ENCODE results near the gene SLC46A1.

The SLC46A1 gene

DNA sequence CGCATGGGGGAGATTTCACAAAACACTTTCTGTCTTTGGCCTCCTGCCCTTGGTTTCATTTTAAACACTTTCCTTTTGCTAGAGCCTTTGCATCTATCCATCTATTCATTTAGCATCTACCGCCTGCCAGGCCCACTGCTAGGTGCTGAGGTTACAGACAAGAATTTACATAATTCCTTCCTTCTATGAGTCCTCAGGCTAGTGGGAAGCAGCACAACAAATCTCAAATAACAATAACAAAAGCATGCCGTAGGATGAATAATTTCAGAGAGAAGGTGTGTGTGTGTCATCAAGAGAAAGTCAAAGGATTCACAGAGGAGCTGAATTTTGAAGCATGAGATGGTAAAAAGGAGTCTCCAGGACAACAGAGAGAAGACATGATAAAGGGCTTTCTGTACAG is 6.1 kb upstream of the SLC46A1 start:
- H3K36me3 Mint-ChIP-seq, result no peaks in the 10 kb centered on the region
- peaks cover 6% of the 10 kb centered on the region for H3K4me1 Mint-ChIP-seq
- H3K9me3 Mint-ChIP-seq, result no peaks in the 10 kb centered on the region
- H3K4me3 Mint-ChIP-seq, result no peak overlapping the region
- peaks cover 3% of the 10 kb centered on the region for H3K27me3 Mint-ChIP-seq
- no peak overlapping the region for H3K27ac Mint-ChIP-seq

DNA sequence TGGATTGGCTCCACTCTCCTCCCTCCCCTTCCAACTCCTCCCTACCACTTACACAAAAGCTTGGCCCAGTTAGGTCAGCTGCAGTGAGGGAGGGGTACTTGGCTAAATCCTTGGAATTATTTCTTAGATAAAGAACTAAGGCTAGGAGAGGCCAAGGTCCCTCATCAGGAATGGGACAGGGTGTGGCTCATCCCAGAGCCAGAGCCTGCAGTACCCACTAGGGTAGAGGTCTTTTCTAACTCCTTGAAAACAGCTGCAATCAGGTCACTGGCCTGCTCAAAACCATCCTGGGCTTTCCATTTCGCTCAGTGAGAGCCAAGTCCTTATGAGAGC is 1.9 kb upstream of the SLC46A1 start:
- Mint-ChIP-seq H3K4me3 (no peak overlapping the region), H3K4me1 (peaks cover 5% of the 10 kb centered on the region), H3K27me3 (no peaks in the 10 kb centered on the region), H3K9me3 (no peaks in the 10 kb centered on the region), H3K27ac (no peak overlapping the region), H3K36me3 (no peaks in the 10 kb centered on the region)

GRCh38 chr17:28407130-28407973 is 1.3 kb upstream of the SLC46A1 start:
- Mint-ChIP-seq H3K27ac (no peak overlapping the region), H3K36me3 (no peaks in the 10 kb centered on the region), H3K4me3 (peak overlapping the region; percentile 6), H3K4me1 (peaks cover 5% of the 10 kb centered on the region), H3K27me3 (no peaks in the 10 kb centered on the region), H3K9me3 (no peaks in the 10 kb centered on the region)

DNA sequence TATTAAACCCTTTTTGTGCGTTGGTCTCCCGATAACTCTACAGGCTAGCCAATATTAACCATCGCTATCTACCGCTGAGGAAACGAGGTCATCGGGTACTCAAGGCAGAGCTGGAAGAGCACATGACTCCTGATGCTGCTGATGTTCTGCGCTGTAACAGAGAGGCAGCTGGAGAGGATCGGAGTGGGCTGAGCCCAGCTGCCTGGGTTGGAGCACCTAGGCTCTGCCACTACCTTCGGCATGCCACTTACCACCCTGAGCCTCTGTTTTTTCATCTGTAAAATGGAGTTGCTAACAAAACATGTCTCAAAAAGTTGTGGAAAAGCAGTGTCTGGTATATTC is 432 bp upstream of the SLC46A1 start:
- H3K4me3 Mint-ChIP-seq, result peak overlapping the region; percentile 82
- no peaks in the 10 kb centered on the region for H3K36me3 Mint-ChIP-seq
- H3K4me1 Mint-ChIP-seq, result peaks cover 5% of the 10 kb centered on the region
- H3K9me3 Mint-ChIP-seq, result no peaks in the 10 kb centered on the region
- peak overlapping the region; percentile 35 for H3K27ac Mint-ChIP-seq
- H3K27me3 Mint-ChIP-seq, result no peaks in the 10 kb centered on the region

DNA sequence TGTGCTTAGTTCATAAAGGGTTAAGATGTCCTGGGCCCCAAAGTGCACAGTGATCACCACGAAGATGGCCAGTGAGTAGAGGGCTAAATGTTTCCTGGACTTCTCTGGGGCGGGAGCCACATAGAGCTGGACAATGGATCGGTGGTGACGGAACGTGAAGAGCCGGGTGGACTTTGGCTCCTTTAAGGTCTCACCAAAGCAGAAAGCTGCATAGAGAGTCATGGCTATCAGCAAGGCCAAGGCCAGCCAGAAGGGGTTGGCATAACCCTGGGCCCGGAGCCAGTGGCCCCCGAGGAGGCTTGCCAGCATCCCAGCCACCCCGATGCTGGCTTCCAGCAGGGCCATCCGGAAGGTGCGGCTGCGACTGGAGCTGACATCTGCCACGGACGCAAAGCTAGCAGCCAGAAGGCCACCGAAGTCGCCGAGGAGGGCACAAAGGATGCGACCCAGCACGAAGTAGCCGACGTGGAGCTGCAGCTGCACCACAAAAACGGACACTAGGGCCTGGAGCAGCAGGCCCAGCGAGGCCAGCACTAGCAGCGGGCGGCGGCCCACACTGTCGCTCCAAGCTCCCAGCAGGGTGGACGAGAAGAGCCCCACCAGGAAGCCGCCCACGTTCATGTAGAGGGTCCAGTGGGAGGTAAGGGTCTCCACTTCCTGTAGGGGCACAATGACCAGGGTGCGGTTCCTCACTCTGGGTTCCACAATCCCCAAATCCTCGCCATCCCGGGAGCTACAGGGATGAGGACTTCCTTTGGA is 1.0 kb downstream of the SLC46A1 start:
- H3K36me3 Mint-ChIP-seq, result no peaks in the 10 kb centered on the region
- peak overlapping the region; percentile 77 for H3K4me3 Mint-ChIP-seq
- no peaks in the 10 kb centered on the region for H3K9me3 Mint-ChIP-seq
- peaks cover 5% of the 10 kb centered on the region for H3K4me1 Mint-ChIP-seq
- H3K27me3 Mint-ChIP-seq, result no peaks in the 10 kb centered on the region
- peak overlapping the region; percentile 62 for H3K27ac Mint-ChIP-seq

GRCh38 chr17:28404461-28404811 is 1.6 kb downstream of the SLC46A1 start:
- Mint-ChIP-seq H3K4me1 (peaks cover 5% of the 10 kb centered on the region), H3K36me3 (no peaks in the 10 kb centered on the region), H3K27ac (no peak overlapping the region), H3K9me3 (no peaks in the 10 kb centered on the region), H3K4me3 (peak overlapping the region; percentile 51), H3K27me3 (no peaks in the 10 kb centered on the region)

DNA sequence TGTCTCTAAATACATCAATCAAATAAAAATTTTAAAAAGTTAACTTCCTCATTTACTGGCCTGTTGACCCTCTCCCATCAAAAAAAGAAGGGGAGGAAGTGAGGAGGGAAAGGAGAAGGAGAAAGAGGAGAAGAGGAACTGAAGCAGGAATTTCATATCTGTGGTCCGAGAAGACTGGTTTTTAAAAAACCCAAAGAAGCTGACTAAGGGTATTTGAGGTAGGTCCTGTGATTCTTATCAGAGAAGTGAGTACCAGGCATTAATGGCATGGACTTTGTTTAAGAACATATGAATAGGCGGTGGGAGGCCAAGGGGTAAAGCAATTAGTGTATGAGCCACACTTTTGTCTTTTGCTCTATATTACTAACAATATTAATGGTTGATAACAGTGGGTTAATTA is 2.0 kb downstream of the SLC46A1 start:
- no peaks in the 10 kb centered on the region for H3K9me3 Mint-ChIP-seq
- H3K4me1 Mint-ChIP-seq, result peaks cover 5% of the 10 kb centered on the region
- H3K36me3 Mint-ChIP-seq, result no peaks in the 10 kb centered on the region
- no peak overlapping the region for H3K27ac Mint-ChIP-seq
- peak overlapping the region; percentile 51 for H3K4me3 Mint-ChIP-seq
- H3K27me3 Mint-ChIP-seq, result no peaks in the 10 kb centered on the region

DNA sequence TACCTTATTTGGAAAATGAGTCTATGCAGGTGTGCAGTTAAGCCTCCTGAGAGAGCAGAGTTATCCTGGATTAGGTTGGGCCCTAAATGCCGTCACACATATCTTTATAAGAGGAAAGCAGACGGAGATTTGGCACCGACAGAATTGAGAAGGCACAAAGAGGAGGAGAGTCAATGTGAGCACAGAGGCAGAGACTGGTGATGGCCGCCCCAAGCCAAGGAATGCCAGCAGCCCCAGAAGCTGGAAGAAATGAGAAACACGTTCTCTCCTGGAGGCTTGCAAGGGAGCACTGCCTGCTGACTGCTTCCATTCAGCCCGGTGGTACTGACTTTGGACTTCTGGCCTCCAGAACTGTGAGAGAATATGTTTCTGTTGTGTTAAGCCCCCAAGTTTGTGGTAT is 3.2 kb downstream of the SLC46A1 start:
- peaks cover 5% of the 10 kb centered on the region for H3K4me1 Mint-ChIP-seq
- H3K27ac Mint-ChIP-seq, result peak overlapping the region; percentile 41
- H3K4me3 Mint-ChIP-seq, result no peak overlapping the region
- no peaks in the 10 kb centered on the region for H3K36me3 Mint-ChIP-seq
- H3K27me3 Mint-ChIP-seq, result no peaks in the 10 kb centered on the region
- no peaks in the 10 kb centered on the region for H3K9me3 Mint-ChIP-seq

- Mint-ChIP-seq H3K27ac (no peak overlapping the region), H3K36me3 (no peaks in the 10 kb centered on the region), H3K27me3 (no peaks in the 10 kb centered on the region), H3K9me3 (no peaks in the 10 kb centered on the region), H3K4me3 (no peak overlapping the region), H3K4me1 (peaks cover 5% of the 10 kb centered on the region)
Measured at GRCh38 chr17:28402224-28402630, 3.8 kb downstream of the SLC46A1 start.

GRCh38 chr17:28399808-28400207 is 6.2 kb downstream of the SLC46A1 start:
- no peak overlapping the region for H3K4me3 Mint-ChIP-seq
- no peaks in the 10 kb centered on the region for H3K9me3 Mint-ChIP-seq
- H3K4me1 Mint-ChIP-seq, result no peaks in the 10 kb centered on the region
- no peak overlapping the region for H3K27ac Mint-ChIP-seq
- H3K36me3 Mint-ChIP-seq, result no peaks in the 10 kb centered on the region
- H3K27me3 Mint-ChIP-seq, result no peaks in the 10 kb centered on the region

DNA sequence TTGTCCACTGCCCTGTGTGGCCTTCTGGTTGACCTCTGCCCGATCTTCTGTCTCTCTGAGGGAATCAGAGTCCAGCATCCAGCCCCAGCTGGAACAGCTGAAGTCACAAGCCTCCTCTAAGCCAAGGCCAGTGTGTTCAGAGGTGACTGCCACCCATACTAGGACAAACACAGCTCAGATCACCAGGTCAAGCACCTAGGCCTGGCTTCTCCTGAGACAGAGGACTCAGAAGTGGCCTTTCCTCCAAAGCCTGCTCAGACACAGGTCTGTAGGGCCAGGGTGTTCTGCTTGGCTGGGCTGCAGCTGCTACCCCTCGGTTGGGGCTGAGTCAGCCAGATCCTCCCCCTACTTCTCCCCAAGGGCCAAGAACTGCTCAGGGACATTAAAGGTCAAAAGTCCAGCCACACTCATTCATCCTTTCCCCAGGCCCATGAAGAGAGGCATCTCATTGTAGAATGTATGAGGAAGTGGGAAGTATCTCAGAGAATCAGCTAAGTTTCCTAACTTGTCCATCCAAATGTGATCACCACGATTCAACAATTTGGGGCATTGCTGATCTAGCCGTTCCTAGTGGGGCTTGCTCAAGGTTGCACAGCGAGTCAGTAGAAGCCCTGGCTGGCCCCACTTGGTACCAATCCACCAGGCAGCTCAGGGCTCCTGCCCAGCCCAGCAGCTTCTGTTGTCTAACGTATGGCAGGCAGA is 7.6 kb downstream of the SLC46A1 start:
- Mint-ChIP-seq H3K9me3 (no peaks in the 10 kb centered on the region), H3K27me3 (no peaks in the 10 kb centered on the region), H3K36me3 (peaks cover 2% of the 10 kb centered on the region), H3K4me1 (no peaks in the 10 kb centered on the region), H3K27ac (no peak overlapping the region), H3K4me3 (no peak overlapping the region)

- Mint-ChIP-seq H3K9me3 (no peaks in the 10 kb centered on the region), H3K4me1 (no peaks in the 10 kb centered on the region), H3K27ac (no peak overlapping the region), H3K36me3 (peaks cover 2% of the 10 kb centered on the region), H3K4me3 (no peak overlapping the region), H3K27me3 (no peaks in the 10 kb centered on the region)
Measured at GRCh38 chr17:28397687-28398279, 8.2 kb downstream of the SLC46A1 start.

- Mint-ChIP-seq H3K4me3 (no peak overlapping the region), H3K27me3 (no peaks in the 10 kb centered on the region), H3K9me3 (no peaks in the 10 kb centered on the region), H3K4me1 (no peaks in the 10 kb centered on the region), H3K27ac (no peak overlapping the region), H3K36me3 (peaks cover 2% of the 10 kb centered on the region)
Measured at GRCh38 chr17:28397275-28397674, 8.7 kb downstream of the SLC46A1 start.

GRCh38 chr17:28396635-28397239 is 9.3 kb downstream of the SLC46A1 start:
- Mint-ChIP-seq H3K27me3 (no peaks in the 10 kb centered on the region), H3K27ac (no peak overlapping the region), H3K4me1 (no peaks in the 10 kb centered on the region), H3K9me3 (no peaks in the 10 kb centered on the region), H3K4me3 (no peak overlapping the region), H3K36me3 (peaks cover 2% of the 10 kb centered on the region)

DNA sequence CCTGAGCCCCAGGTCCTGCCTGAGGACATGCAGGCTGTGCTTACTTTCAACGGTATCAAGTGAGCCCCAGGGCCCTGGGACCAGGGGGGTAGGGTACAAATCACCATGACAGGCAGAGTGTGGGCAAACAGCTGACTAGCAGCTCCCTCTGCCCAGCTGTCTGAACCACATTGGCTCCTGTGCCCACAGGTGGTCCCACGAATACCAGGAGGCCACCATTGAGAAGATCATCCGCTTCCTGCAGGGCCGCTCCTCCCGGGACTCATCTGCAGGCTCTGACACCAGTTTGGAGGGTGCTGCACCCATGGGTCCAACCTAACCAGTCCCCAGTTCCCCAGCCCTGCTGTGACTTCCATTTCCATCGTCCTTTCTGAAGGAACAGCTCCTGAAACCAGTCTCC is 10.0 kb downstream of the SLC46A1 start:
- Mint-ChIP-seq H3K27ac (no peak overlapping the region), H3K36me3 (peaks cover 5% of the 10 kb centered on the region), H3K4me1 (no peaks in the 10 kb centered on the region), H3K4me3 (no peak overlapping the region), H3K27me3 (no peaks in the 10 kb centered on the region), H3K9me3 (no peaks in the 10 kb centered on the region)
